Fibroblast of mammary gland (primary cell): ENCODE measurements around the gene KRT84.
A peak's percentile ranks its signal among the peaks of the same experiment; 100 is the strongest.
"Not testable (repeated sequence)": the region's sequence is repeated elsewhere in the genome, so short reads cannot be mapped to it uniquely, and the experiment has no call there.

Experiments used
- DNase-seq: peaks from one replicate; pipeline ENCODE4 v3.0.0-alpha.2; 2010; ENCODE audit warnings: low read depth
- H3K4me3 ChIP-seq: 2 replicates; pipeline ENCODE4 v1.5.1; 2011; ENCODE audit warnings: low read depth, mild to moderate bottlenecking, low read length, moderate library complexity; ENCODE audit not compliant: control insufficient read depth
- CTCF ChIP-seq: conservative IDR thresholded peaks from 2 replicates; pipeline ENCODE4 v1.5.1; 2011; ENCODE audit warnings: low read depth, low read length, inconsistent platforms; ENCODE audit not compliant: control insufficient read depth, insufficient read depth

KRT84 gene

GRCh38 chr12:52411815-52412214, 26.4 kb upstream of the KRT84 start:
- TF ChIP-seq CTCF: no peak
- no peak for DNase-seq

GRCh38 chr12:52410589-52411248, 25.3 kb upstream of the KRT84 start:
- not testable (repeated sequence) for H3K4me3 ChIP-seq, DNase-seq

More at GRCh38 chr12:52411815-52412214, 26.4 kb upstream of the KRT84 start:
- H3K4me3 ChIP-seq: no peak overlapping the region

- TF ChIP-seq CTCF: peak; percentile 8
- no peak overlapping the region for H3K4me3 ChIP-seq
- DNase-seq: no peak
These were observed 22.5 kb upstream of the KRT84 start for GRCh38 chr12:52407918-52408317.

- TF ChIP-seq CTCF: no peak
- no peak within 1 kb of the TSS for H3K4me3 ChIP-seq
- DNase-seq: no peak
These were observed 20.5 kb upstream of the KRT84 start, which contains the start of gene KRT82 for GRCh38 chr12:52405922-52406385. Gene KRT82 (minus strand): TSS chr12:52406335. CDS start chr12:52406277, 58 bp downstream.

GRCh38 chr12:52404951-52405350, 19.5 kb upstream of the KRT84 start:
- no peak overlapping the region for H3K4me3 ChIP-seq
- no peak for TF ChIP-seq CTCF
- no peak for DNase-seq

- DNase-seq: no peak
- TF ChIP-seq CTCF: no peak
- no peak overlapping the region for H3K4me3 ChIP-seq
These were observed 18.1 kb upstream of the KRT84 start for GRCh38 chr12:52403561-52403960.

GRCh38 chr12:52402873-52403540, 17.6 kb upstream of the KRT84 start:
- H3K4me3 ChIP-seq: no peak overlapping the region
- DNase-seq: no peak
- no peak for TF ChIP-seq CTCF
